A549 (cell line): Measurements from ENCODE around the gene IRGQ. TPM values are rescaled to one million over a fixed set of nuclear protein-coding genes. Genes with fewer than 3 reads are reported as not detected.

Experiments used
- ATAC-seq, 2 experiments: fragments of 200-7000 bp in 1 of 2; fragments of >200 bp in 1 of 2; cut with Nextera tagmentation in 1 of 2; cut with Tn5 transposase in 1 of 2; 3 replicates each; pipeline versions ENCODE4 v1.8.0 to v1.9.1; 2018 to 2020; ENCODE audit warnings: mild to moderate bottlenecking in 1 of 2, moderate library complexity in 1 of 2
- CTCF ChIA-PET: fragments of 300-600 bp; sonication (Branson Sonifier 250); formaldehyde crosslinking; extraction: SDS; loops from one replicate; lab custom pipeline; 2021; ENCODE audit warnings: antibody characterized with exemption, inconsistent platforms; lab: Yijun Ruan, JAX
- POLR2A ChIA-PET: fragments of 350-600 bp; formaldehyde crosslinking; extraction: SDS; loops from one replicate; lab custom pipeline; 2021; ENCODE audit warnings: antibody characterized with exemption, inconsistent platforms; lab: Yijun Ruan, JAX
- DNase-seq, 2 experiments: peaks; one replicate each; pipeline versions ENCODE4 v3.0.0 to v3.0.0-alpha.2; 2011 to 2016; ENCODE audit warnings: low read depth in 1 of 2, low spot score in 1 of 2
- FAIRE-seq: peaks from 2 replicates; lab custom pipeline; 2011; peaks lifted over from hg19 to GRCh38; lab: Jason Lieb, UNC
- H3K27ac ChIP-seq, 2 experiments: fragments of >200 bp; sonication (Bioruptor Twin); formaldehyde crosslinking; 3 replicates each; pipeline ENCODE4 v1.5.1; 2016 to 2017
- H3K4me1 ChIP-seq: fragments of >200 bp; sonication (Bioruptor Twin); formaldehyde crosslinking; 3 replicates; pipeline ENCODE4 v1.6.1; 2016
- H3K4me2 ChIP-seq: fragments of >200 bp; sonication (Bioruptor Twin); formaldehyde crosslinking; 3 replicates; pipeline ENCODE4 v1.6.1; 2016
- H3K4me3 ChIP-seq: fragments of >200 bp; sonication (Bioruptor Twin); formaldehyde crosslinking; 3 replicates; pipeline ENCODE4 v1.5.1; 2016
- H3K9me3 ChIP-seq: fragments of >200 bp; sonication (Bioruptor Twin); formaldehyde crosslinking; 3 replicates; pipeline ENCODE4 v1.6.1; 2016
- CBX2 ChIP-seq: fragments of 200-600 bp; sonication (generic); IDR thresholded peaks from 2 replicates; pipeline ENCODE4 v1.6.1; 2016; ENCODE audit warnings: low read depth, mild to moderate bottlenecking, borderline replicate concordance
- CEBPB ChIP-seq, 2 experiments: fragments of >200 bp in 1 of 2; sonication (Bioruptor Twin) in 1 of 2; formaldehyde crosslinking in 1 of 2; IDR thresholded peaks; 2 replicates each; pipeline ENCODE4 v1.6.1; 2012 to 2016
- CHD2 ChIP-seq: fragments of 150-350 bp; IDR thresholded peaks from 2 replicates; pipeline ENCODE4 v1.6.1; 2014; ENCODE audit warnings: low read length; ENCODE audit not compliant: partially characterized antibody
- CTCF ChIP-seq: fragments of >200 bp; sonication (Bioruptor Twin); formaldehyde crosslinking; IDR thresholded peaks from 3 replicates; pipeline ENCODE4 v1.5.1; 2016
- FOSB ChIP-seq: fragments of 250-450 bp; sonication (Bioruptor Pico); IDR thresholded peaks from 2 replicates; pipeline ENCODE4 v1.5.0; 2020; ENCODE audit warnings: mild to moderate bottlenecking, moderate library complexity
- FOSL2 ChIP-seq, 2 experiments: fragments of 450-650 bp in 1 of 2; fragments of >200 bp in 1 of 2; sonication (Bioruptor Twin) in 1 of 2; formaldehyde crosslinking; IDR thresholded peaks; 2 replicates each; pipeline versions ENCODE4 v1.5.0 to v1.6.1; 2016 to 2020; ENCODE audit warnings: mild to moderate bottlenecking in 1 of 2, moderate library complexity in 1 of 2
- HMGXB4 ChIP-seq: fragments of 250-450 bp; sonication (Bioruptor Pico); IDR thresholded peaks from 2 replicates; pipeline ENCODE4 v1.5.0; 2021; ENCODE audit warnings: mild to moderate bottlenecking, moderate library complexity, borderline replicate concordance
- JUN ChIP-seq, 2 experiments: fragments of >200 bp; sonication (Bioruptor Twin); formaldehyde crosslinking; IDR thresholded peaks; 2 replicates in 1 of 2; 3 replicates in 1 of 2; pipeline ENCODE4 v1.6.1; 2016 to 2017
- JUNB ChIP-seq: fragments of >200 bp; sonication (Bioruptor Twin); formaldehyde crosslinking; IDR thresholded peaks from 2 replicates; pipeline ENCODE4 v1.6.1; 2016
- KDM1A ChIP-seq: fragments of 200-600 bp; sonication (generic); IDR thresholded peaks from 2 replicates; pipeline ENCODE4 v1.6.1; 2016; ENCODE audit warnings: low read depth, mild to moderate bottlenecking
- MAFK ChIP-seq: fragments of 450-650 bp; IDR thresholded peaks from 2 replicates; pipeline ENCODE4 v1.6.1; 2014; ENCODE audit not compliant: partially characterized antibody
- MYC ChIP-seq: IDR thresholded peaks from 2 replicates; pipeline ENCODE4 v1.6.1; 2012; ENCODE audit warnings: mild to moderate bottlenecking, inconsistent platforms, low read length, improper control_type of control experiment, borderline replicate concordance
- RARB ChIP-seq: fragments of 250-450 bp; sonication (Bioruptor Pico); IDR thresholded peaks from 2 replicates; pipeline ENCODE4 v1.8.0; 2021; ENCODE audit warnings: mild to moderate bottlenecking, moderate library complexity
- RNF2 ChIP-seq: fragments of 200-600 bp; sonication (generic); IDR thresholded peaks from 2 replicates; pipeline ENCODE4 v1.6.1; 2016; ENCODE audit warnings: low read depth, mild to moderate bottlenecking, antibody characterized with exemption, moderate library complexity, borderline replicate concordance
- SREBF2 ChIP-seq: fragments of 450-650 bp; IDR thresholded peaks from 2 replicates; pipeline ENCODE4 v1.6.1; 2014; ENCODE audit warnings: mild to moderate bottlenecking, moderate library complexity
- TFCP2L1 ChIP-seq: fragments of 250-450 bp; sonication (Bioruptor Pico); IDR thresholded peaks from 2 replicates; pipeline ENCODE4 v1.5.0; 2021; ENCODE audit warnings: mild to moderate bottlenecking
- ZC3H11A ChIP-seq: fragments of 450-650 bp; IDR thresholded peaks from 2 replicates; pipeline ENCODE4 v1.6.1; 2014; ENCODE audit warnings: antibody characterized with exemption, mild to moderate bottlenecking
- ZNF302 ChIP-seq: fragments of 250-450 bp; sonication (Bioruptor Pico); IDR thresholded peaks from 2 replicates; pipeline ENCODE4 v1.9.0; 2021; ENCODE audit warnings: inconsistent platforms, mild to moderate bottlenecking, moderate library complexity
- WGBS: methylation state at CpG from one replicate; pipeline ENCODE4 v1.1.6; 2017; ENCODE audit errors: missing lambda C conversion rate; 5-methylcytosine and 5-hydroxymethylcytosine counted together
- polyA plus RNA-seq, 4 experiments: library from polyadenylated mRNA; depleted of rRNA in 3 of 4; stranded (reverse); fragments of >200 nt; fragmentation: RNase III in 1 of 4; extraction: RNeasy Plus Mini Kit Qiagen cat#74134 plus additional on column Dnase treatment in 1 of 4; gene quantifications; 2 replicates in 3 of 4; 3 replicates in 1 of 4; pipeline ENCODE4 v1.2.3, GENCODE V29; 2011 to 2017
- TF ChIP-seq, protein P1 (sequence below): fragments of 150-350 bp; IDR thresholded peaks from 2 replicates; pipeline ENCODE4 v1.6.1; 2014; ENCODE audit warnings: low read depth, mild to moderate bottlenecking, low read length
- TF ChIP-seq, protein P2 (sequence below): fragments of 450-650 bp; IDR thresholded peaks from 2 replicates; pipeline ENCODE4 v1.6.1; 2014; ENCODE audit warnings: antibody characterized with exemption

Gene IRGQ
- polyA plus RNA-seq, 2 of the 4 experiments (the other 2 are of a cell fraction): 6.5 to 10.0 TPM

DNA sequence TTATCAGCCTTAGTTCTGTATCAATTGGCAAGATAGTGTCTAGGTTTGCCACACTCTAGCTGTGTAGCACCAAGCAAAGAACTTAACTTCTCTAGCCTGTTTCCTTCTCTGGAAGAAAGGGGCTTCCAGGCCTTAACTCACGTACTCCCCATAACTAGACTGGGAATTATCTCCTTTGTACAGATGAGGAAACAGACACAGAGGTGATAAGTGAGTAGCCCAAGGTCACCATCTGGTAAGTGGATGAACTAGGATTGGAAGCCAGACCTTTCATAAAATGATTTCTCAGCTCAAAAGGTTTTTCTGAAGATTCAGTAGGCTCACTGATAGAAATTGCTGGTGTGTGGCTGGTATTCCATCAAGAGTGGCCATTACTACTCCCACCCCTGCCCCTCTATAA, 20.4 kb upstream of the IRGQ start:
- H3K9me3 ChIP-seq: no peaks in the 10 kb centered on the region
- DNase-seq (no peak), ATAC-seq (no peak), FAIRE-seq (no peak)
- H3K27ac ChIP-seq: no peak overlapping the region
- WGBS: 90% methylated on average over 1 of the region's 1 CpG
- no peak for TF ChIP-seq FOSB (CRISPR knock-in tag)
- TF ChIP-seq KDM1A: no peak
- no peak for TF ChIP-seq SREBF2
- no peak for TF ChIP-seq CHD2
- ChIA-PET CTCF (interaction anchor here (0.8 to 1.0 kb wide), 2 partner anchors 61 to 108 kb away, joined by 3 read pairs; no protein-coding TSS in a partner anchor), POLR2A (interaction anchor here (1.0 kb wide), 1 partner anchor 52 kb away, joined by 3 read pairs; no protein-coding TSS in a partner anchor)
- peaks cover 12% of the 10 kb centered on the region for H3K4me1 ChIP-seq
- H3K4me2 ChIP-seq: no peak overlapping the region
- H3K4me3 ChIP-seq: no peak overlapping the region

GRCh38 chr19:43612374-43612773, 16.4 kb upstream of the IRGQ start:
- CTCF ChIA-PET: interaction anchor here (1.2 kb wide), 1 partner anchor 13 kb away, joined by 3 read pairs; no protein-coding TSS in a partner anchor
- POLR2A ChIA-PET: no interaction called here
- ATAC-seq: no peak
- Histone ChIP-seq H3K4me3 (no peak overlapping the region), H3K9me3 (no peaks in the 10 kb centered on the region), H3K4me1 (peaks cover 6% of the 10 kb centered on the region; the same call in 2 of the 3 replicates), H3K4me2 (no peak overlapping the region), H3K27ac (no peak overlapping the region)
- no peak for FAIRE-seq
- DNase-seq: no peak
- no peak for TF ChIP-seq RARB (CRISPR knock-in tag)
- no peak for TF ChIP-seq ZC3H11A
- no peak for TF ChIP-seq CBX2
- TF ChIP-seq TFCP2L1 (CRISPR knock-in tag): no peak
- no peak for TF ChIP-seq MYC
- no peak for TF ChIP-seq JUNB
- TF ChIP-seq CEBPB (IDR thresholded peaks at IDR 0.05): no peak
- TF ChIP-seq FOSL2 (IDR thresholded peaks at IDR 0.05): no peak
- no peak for TF ChIP-seq FOSL2 (CRISPR knock-in tag; IDR thresholded peaks at IDR 0.05)
- no peak for TF ChIP-seq ZNF302
- TF ChIP-seq, protein P1, sequence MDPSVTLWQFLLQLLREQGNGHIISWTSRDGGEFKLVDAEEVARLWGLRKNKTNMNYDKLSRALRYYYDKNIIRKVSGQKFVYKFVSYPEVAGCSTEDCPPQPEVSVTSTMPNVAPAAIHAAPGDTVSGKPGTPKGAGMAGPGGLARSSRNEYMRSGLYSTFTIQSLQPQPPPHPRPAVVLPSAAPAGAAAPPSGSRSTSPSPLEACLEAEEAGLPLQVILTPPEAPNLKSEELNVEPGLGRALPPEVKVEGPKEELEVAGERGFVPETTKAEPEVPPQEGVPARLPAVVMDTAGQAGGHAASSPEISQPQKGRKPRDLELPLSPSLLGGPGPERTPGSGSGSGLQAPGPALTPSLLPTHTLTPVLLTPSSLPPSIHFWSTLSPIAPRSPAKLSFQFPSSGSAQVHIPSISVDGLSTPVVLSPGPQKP: no peak
- TF ChIP-seq HMGXB4 (CRISPR knock-in tag): no peak
- no peak for TF ChIP-seq RNF2
- no peak for TF ChIP-seq MAFK
- TF ChIP-seq, protein P2, sequence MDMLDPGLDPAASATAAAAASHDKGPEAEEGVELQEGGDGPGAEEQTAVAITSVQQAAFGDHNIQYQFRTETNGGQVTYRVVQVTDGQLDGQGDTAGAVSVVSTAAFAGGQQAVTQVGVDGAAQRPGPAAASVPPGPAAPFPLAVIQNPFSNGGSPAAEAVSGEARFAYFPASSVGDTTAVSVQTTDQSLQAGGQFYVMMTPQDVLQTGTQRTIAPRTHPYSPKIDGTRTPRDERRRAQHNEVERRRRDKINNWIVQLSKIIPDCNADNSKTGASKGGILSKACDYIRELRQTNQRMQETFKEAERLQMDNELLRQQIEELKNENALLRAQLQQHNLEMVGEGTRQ: no peak
- no peak for TF ChIP-seq JUN (IDR thresholded peaks at IDR 0.05)
- TF ChIP-seq CTCF: no peak
- TF ChIP-seq CHD2: no peak
- 93% methylated on average over 12 of the region's 12 CpGs for WGBS
